Kidney capillary endothelial cell (primary cell): ENCODE data around the gene CHST14.
A peak's percentile ranks its signal among the peaks of the same experiment; 100 is the strongest.
"Not testable (repeated sequence)": the region's sequence is repeated elsewhere in the genome, so short reads cannot be mapped to it uniquely, and the experiment has no call there.

Source experiments
- DNase-seq: peaks from one replicate; pipeline ENCODE4 v3.0.0-alpha.2; 2018; ENCODE audit warnings: low spot score

Gene CHST14

DNA sequence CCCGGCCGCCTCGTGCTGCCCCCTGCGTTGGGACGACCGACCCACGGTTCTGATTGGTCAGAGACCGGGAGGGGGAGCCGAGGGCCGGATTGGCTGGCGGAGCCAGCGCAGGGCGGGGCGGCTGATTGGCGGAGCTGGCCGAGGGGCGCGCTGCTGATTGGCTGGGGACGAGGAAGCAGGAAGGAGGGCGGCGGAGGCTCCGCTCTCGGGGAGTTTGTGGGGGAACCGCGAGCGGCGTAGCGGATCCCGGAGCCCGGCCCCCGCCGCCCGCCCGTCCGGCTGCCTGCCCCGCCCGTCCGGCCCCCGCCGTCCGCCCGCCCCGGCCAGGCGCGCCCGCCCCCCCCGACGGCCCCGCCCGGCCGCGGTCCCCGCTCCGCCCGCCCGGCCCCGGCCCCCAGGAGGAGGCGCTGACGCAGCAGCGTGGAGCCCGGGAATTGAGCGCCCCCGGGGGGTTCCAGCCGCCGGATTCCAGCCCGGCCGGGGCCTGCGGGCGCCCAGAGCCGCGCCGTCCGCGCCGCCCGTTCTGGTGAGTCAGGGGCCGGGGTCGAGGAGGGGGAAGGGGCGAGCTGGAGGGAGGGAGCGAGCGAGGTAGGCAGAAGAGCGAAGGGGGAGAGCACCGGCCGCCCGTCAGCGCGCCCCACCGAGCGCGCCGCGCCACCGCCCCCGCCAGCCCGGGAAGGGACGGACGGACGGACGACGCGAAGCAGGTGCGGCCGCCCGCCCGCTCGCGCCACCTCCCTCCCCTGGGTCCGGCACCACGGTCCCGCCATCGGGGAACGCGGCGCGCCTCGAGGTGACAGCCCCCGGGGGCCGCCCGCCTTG lies 29.8 kb upstream of the CHST14 start, which contains the start of gene BAHD1:
TSS of gene BAHD1 (plus strand) at position 211 of the 822 bp plus-strand sequence. CDS start 17,512 bp downstream, outside the sequence.
- peak; percentile 90 for DNase-seq

DNA sequence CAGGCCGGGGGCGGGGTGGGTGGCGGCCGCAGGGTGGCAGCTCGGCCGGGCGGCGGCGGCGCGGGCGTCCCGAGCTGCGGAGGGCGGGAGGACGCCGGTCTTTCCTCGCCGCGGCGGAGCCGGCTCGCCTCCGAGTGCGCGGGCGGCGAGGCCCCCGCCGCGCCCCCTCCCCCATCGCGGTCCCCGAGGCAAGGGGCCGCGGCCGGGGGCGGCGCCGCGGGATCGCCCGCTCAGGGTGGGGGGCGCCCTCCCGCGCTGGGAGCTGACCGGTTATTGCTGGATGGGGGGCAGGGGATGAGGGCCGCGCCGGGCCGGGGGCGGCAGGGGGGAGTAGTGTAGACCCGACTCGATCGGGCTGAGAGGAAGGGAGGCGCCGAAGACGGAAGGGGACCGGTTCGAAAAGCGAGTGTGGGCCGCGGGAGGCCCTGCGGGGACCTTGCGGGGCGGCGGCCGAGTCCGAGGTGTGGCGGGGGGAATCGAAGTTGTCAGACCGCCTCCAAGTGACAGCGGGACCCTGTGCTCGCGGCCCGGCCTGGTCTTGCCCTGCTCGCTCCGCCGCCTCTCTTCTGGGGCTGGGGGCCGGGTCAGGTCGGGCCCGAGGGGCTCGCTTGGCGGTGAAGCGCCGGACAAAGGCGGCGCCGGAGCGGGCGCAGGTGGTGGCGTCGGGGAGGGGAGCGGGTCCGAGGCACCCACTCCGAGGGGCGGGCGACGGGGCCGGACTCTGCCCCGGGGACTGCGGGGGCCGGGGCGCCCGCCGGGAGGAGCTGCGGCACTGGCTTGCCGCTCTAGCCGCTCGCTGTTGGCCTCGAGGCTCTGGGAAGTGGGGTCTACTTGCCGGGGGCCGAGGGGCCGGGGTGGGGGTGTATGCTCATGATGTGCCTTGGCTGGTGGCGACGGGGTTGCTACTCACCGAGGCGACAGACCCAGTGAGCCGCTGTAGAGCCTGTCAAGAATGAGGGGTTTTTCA lies 28.9 kb upstream of the CHST14 start:
- no peak for DNase-seq

DNA sequence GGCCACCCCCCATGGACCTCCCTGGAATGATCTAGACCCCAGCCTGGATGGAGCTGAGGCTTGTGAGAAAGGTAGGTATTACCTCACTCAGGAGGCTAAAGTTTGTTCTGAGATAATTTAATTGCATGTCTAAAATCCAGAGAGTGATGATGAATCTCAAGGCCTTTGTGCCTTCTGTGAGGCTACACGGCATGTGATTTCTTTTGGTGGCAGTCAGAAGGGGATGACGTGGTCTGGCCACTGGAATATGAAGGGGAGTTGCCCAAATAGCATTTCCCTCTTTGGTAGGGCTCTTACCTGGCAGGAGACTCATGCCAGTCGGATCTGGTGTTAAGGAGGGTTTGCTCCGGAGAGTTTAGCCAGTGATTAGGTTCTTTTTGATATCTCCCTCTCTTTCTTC lies 27.5 kb upstream of the CHST14 start:
- no peak for DNase-seq

DNA sequence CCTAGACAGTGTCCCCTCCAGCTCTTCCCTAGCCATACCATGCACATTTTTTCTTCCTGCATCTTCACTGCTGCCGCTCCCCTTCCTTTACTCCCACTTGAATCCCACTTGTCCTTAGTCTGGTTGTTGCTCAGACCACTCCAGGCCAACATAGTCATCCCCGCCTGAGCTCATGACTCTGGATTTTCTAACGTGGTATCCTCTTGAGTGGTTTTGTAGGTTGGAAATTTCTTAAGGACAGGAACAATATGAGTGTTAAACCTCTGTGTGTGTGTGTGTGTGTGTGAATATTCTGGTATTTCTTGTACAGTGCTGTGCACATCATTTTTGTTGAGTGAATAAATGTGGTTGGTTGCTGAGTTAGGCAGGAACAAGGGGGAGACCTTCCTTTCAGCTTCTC lies 26.9 kb upstream of the CHST14 start:
- DNase-seq = no peak

DNA sequence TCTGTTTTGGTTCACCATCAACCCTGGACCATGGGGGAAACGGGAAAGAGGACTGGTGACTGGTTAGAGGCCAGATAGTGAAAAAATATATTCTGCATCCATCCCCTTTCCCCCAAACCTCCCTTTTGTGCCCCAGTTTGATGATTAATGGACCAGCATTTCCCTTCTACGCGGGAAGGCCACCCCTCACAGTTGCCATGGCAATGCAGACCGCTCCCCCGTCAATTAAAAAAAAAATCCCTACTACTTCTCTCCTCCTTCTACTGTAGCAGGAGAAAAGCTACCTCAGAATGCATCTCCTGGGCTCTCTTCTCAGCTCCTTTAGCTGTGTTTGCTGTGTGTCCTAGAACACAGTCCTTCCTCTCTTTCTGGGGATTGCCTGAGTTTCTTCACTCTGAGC lies 26.0 kb upstream of the CHST14 start:
- DNase-seq = no peak

DNA sequence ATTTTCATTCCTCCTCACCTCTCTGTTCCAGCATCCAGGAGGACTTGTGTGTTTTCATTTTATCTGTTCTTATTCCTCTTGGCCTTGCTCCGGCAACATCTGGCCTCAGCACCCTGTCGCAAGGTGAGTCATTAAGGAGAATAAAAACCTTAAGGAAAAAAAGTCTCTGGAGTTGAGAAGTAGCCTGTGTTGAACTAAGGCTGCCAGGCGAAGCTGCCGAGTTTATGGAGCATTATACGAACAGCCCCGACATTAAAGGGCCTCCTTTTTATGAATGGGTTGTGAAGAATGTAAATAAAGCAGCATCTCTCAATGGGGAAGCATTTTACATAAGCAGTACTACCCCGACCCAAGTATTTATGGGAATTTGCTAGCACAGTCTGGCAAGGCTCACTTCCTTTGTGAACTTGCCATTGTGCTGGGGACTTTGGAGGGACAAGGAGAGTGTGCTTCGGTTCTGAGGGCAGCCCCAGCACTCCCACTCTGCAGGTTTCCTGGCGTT lies 25.3 kb upstream of the CHST14 start:
- no peak for DNase-seq

DNA sequence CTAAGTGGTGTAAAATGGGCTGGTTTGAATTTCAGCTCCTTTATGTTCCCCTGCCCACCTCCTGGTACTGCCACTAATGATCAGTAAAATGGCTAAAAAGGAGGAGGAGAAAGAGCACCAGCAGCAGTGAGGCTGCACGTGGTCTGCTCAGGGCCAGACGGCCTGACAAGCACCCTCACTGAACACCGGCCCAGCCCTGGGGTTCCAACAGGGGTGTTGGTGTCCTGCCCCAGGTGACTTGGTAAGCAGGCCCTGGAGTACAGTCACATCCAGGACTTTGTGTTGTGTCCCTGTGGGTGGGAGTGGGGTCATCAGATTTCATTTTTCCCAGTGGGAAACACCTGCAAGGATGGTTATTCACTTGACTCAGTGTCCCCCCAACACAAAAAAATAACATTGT lies 24.6 kb upstream of the CHST14 start:
- no peak for DNase-seq

DNA sequence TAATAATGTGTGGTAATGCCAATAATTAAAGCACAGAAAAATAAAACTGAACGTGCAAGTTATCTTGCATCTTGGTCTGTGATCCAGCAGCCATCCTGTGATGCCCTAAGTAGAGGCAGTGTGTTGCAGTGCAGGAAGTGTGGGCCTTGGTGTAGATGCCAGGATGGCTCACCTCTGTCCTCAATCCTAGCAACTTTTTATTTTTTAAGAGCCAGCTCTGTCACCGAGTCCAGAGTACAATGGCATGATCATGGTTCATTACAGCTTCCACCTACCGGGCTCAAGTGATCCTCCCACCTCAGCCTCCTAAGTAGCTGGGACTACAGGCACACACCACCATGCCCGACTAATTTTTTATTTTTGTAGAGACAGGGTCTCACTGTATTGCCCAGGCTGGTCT lies 22.4 kb upstream of the CHST14 start:
- no peak for DNase-seq

DNA sequence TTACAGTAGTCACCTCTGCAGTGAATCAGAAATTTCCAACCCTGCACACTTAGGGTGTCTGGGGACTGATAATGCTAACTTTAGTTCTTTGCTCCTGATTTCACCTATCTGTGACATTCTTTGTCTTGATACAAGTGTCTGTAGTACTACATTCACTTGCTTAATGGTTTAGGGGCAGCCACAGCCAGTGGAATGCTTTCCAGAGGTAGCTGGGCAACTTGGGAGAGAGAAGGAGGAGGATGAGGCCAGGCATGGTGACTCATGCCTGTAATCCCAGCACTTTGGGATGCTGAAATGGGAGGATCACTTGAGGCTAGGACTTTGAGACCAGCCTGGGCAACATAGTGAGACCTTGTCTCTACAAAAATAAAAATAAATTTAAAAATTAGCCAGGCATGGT lies 21.5 kb upstream of the CHST14 start:
- DNase-seq = no peak

DNA sequence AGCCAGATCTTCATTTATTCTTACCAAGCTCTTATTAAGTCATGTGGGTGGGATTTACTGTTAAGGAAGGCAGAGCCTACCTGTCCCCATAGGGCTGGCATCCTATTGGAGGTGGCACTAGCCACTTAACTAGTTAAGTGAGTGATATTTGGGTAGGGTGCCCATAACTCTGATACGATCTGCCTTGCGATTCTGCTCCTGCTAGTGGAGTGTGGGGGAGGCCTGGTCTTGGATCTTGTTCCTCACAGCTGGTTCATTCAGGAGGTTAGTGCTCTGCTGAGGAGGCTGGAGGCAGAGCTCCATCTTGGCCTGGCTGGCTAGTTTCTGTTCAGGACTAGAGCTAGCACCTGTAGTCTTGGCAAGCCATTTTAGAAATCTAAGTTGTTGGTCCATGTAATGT lies 20.7 kb upstream of the CHST14 start:
- DNase-seq = no peak

DNA sequence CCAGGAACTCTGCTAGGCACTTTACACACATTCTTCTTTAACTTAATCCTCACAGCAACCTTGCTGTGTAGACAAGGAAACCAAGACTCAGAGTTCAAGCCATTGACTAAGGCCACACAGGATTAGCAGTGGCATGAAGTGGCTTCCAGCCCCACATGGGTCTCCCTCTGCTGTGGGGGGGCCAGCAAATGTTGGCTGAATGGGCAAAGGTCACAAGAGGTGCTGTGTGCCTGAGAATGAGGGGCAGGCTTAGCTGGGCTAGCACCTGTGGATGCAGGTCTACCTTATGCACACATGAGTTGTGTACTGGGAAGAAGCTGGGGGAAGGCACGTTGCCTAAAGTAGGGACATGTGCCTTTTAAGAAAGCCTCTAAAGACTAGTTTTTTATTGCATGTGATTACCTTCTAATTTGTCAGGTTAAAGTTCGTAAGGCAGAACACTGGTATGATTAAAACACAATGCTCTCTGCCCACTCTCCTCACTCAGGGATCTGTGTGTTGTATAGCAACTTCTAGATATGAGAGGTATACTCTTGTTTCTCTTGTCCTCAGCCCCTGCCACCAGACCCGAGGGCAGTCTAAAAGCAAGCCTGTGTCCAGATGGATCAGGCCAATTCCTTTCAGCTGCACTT lies 19.1 kb upstream of the CHST14 start:
- no peak for DNase-seq

DNA sequence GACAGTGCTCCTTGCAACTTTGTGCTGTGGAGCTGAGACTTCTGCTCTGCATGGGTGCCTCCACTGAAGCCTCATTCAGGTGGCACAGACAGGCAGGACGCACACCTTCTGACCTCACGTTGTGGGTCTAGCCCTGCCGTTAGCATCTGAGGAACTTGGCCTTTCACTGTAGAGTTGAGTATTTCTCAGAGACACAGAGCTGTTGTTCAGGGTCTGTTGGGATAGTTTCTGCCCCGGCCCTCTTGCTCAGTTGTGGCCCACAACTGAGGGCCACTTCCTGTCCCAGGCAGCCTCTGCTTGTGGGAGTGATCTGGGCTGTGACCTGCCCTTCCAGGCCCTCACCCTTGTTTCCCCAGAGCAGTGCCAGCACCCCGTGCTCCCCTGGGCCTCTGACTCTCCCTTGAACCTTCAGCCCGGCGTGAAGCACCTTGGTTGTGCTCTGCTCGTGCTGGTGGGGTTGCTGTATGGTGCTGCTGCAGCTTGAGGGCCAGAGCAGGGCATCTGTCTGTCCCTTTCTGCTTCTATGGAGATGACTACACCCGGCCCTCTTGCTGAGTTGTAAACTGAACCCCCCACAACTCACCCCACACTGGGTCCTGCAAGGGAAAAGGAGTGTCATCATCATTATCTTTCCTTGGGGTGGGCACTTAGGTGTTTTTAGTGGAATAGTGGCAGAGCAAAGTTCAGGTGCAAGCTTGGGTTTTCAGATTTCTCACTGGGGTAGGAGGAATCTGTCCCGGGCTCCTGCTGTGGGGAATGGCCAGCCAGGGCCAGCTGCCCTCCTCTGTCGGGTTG lies 18.3 kb upstream of the CHST14 start:
- no peak for DNase-seq

DNA sequence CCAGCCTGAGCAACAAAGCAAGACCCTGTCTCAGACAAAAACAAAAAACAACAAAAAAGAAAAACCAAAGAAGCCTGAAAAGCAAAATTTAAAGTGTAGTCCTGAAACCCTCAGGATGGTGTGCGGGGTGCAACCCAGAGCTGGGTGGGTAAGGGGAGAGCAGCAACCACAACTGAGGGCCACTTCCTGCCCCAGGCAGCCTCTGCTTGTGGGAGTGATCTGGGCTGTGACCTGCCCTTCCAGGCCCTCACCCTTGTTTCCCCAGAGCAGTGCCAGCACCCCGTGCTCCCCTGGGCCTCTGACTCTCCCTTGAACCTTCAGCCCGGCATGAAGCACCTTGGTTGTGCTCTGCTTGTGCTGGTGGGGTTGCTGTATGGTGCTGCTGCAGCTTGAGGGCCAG lies 16.8 kb upstream of the CHST14 start:
- not testable (repeated sequence) for DNase-seq

DNA sequence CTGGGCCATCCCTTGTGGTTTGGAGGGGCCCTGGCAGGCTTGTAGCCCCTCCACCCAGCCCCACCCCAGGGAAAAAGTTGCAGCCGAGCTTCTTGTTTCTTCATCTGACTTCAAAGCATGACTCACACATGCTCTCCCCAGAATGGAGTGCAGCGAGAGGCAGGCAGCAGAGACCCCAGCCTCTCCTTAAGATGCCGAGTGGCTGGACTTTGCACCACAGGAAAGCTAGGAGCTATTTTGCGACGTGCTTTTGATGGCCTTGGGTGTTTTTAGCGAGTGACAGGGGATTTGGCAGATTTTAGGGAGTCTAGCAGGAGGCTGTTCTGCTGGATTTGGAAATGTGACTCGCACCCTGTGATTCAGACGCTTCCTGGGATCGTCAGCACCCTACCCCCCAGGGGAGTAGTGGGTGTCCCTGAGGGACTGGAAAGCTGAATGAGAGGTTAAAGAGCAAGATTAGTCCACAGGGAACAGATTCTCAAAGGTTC lies 15.8 kb upstream of the CHST14 start:
- no peak for DNase-seq

DNA sequence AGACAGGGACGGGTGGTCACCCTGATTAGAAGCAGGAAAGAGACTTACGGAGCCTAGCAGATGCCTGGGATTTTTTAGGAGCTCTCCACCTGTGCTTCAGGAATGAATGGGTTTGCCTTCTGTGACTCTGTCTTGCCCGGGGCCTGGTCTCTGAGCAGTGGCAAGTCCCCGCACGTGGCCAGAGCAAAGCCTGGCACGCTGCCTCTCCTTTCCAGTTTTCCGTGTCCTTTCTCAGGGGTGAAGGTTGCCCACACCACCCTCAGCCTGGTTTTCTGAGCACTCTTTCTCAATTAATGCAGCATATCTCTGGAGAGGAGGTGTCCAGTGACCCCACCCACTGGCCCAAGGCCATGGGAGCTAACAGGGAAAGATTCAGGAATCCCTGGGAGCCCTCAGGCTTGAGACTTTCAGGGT lies 14.5 kb upstream of the CHST14 start:
- DNase-seq = no peak

DNA sequence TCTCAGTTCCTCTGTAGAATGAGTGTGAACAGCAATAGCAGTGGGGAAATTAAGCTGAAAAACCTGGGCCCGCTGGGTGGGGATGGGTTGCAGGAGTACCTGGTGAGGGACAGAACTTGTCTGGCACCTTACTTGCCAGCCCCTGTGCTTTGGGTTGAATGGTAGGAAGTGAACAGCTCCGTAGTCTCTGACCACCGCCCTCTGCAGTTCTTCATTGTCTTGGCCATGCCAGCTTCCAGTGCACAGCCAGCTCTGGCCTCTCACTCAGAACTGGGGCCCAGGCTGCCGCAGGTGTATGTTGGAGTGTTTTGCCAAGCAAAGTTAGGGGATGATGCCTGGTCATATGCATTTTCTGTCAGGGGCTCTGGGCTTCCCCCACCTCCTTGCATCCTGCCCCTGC lies 14.0 kb upstream of the CHST14 start:
- no peak for DNase-seq

DNA sequence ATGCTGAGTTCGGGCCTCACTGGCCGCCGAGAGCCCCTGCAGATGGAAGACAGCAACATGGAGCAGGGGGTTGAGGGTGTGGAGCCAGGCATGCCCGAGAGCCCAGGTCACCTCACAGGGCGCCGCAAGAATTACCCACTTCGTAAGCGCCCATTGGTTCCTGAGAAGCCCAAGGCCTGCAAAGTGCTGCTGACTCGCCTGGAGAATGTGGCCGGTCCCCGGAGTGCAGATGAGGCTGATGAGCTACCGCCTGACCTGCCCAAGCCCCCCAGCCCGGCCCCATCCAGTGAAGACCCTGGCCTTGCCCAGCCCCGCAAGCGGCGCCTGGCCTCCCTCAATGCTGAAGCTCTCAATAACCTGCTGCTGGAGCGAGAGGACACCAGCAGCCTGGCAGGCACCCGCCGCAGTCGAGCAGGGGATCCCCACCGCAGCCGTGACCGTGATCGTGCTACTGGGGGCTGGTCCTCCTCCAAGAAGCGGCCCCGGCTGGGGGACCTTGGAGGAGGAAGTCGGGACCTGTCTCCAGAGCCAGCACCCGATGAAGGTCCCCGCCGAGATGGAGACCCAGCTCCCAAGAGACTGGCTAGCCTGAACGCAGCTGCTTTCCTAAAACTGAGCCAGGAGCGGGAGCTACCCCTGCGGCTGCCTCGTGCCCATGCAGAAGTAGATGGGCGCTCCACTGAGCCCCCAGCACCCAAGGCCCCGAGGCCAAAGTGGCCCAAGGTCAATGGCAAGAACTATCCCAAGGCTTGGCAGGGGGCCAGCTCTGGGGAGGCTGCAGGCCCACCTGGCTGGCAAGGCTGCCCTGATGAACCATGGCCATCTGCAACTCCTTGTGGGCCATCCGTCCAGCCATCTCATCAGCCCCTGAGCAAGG lies 12.1 kb upstream of the CHST14 start:
- no peak for DNase-seq

DNA sequence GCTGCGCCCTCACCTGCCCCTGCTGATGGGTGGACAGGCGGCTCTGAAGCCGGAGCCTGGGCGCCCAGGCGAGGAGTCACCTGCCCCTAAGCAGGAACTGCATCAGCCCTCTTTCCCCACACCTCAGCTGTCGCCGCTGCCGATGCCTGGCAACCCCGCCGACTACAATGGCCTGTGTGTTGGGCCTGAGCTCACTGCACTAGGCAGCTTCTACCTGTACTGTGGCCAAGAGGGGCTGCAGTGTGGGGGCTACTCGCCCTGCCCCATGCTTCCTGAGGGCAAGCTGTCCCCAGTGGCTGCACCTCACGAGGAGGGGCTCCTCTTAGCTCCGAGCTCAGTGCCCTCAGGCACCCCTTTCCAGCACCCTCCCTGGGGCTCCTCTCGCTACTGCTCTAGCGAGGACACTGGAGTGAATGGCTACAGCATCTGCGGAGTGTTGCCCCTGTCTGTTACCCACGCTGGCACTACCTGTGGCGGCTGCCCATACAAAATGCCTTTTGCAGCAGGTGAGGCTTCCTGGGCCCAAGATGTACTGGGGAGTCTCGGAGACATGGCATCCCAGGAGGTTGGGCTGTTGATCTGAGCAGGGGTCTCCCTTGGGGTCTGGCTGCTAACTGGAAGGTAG lies 11.3 kb upstream of the CHST14 start:
- no peak for DNase-seq

DNA sequence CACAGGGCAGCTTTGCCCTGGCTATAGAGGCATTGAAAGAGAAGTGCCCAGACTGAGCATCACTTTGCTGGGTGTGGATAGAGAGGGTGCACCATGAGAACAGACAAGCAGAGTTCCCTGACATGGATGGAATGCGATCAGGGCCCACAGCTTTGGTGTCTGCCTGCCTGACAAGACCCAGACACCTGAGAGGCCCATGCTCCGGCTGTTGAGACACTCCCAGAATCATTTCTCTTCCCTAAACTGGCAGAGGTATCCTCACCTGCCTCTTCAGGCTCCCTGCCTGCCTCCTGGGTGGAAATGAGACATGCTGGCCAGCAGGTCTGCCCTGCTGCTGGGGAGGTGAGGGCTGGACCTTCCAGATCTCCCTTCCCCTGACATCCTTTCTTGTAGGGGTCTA lies 10.4 kb upstream of the CHST14 start:
- no peak for DNase-seq

DNA sequence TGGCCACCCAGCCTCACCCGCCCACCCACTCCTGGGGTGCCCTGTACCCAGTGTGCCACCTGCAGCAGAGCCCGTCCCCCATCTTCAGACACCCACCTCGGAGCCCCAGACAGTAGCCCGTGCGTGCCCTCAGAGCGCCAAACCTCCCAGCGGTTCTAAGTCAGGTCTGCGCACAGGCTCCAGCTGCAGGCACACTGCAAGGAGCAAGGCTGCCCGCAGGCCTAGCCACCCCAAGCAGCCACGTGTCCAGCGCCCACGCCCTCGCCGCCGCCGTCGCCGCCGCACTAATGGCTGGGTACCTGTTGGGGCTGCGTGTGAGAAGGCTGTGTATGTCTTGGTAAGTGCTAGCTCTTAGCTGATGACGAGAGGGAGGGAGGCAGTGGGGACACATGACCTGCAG lies 8.8 kb upstream of the CHST14 start:
- DNase-seq = no peak
